Measurements from ENCODE around the gene ST8SIA1.

DNA sequence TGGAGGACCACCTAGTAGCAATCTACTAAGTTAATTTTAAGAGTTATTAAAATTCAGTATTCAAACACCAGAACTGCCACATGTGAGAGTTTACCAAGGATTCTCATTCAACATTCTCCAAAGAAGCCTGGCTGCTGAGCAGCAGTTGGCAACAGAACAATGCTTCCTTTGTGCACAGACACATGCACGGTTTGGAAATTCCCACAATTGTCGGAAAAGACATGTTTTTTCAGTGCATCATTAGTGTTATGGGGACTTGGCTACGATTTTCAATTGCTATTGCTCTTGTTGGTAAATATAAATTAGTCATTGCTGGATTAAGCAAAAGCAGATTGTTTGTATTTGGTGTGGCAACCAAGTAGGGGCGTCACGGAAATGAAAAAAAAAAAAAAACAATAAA lies 22.2 kb downstream of the ST8SIA1 start:
- TF ChIP-seq, protein P1, sequence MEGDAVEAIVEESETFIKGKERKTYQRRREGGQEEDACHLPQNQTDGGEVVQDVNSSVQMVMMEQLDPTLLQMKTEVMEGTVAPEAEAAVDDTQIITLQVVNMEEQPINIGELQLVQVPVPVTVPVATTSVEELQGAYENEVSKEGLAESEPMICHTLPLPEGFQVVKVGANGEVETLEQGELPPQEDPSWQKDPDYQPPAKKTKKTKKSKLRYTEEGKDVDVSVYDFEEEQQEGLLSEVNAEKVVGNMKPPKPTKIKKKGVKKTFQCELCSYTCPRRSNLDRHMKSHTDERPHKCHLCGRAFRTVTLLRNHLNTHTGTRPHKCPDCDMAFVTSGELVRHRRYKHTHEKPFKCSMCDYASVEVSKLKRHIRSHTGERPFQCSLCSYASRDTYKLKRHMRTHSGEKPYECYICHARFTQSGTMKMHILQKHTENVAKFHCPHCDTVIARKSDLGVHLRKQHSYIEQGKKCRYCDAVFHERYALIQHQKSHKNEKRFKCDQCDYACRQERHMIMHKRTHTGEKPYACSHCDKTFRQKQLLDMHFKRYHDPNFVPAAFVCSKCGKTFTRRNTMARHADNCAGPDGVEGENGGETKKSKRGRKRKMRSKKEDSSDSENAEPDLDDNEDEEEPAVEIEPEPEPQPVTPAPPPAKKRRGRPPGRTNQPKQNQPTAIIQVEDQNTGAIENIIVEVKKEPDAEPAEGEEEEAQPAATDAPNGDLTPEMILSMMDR (IDR thresholded peaks at IDR 0.05; ENCODE audit: low read depth, low read length, poor library complexity, severe bottlenecking), result no peak
- no peak for TF ChIP-seq EZH2phosphoT487 (IDR thresholded peaks at IDR 0.05; ENCODE audit: borderline replicate concordance, low read length)
